Measurements from ENCODE around the gene TRIM24.

The TRIM24 gene

DNA sequence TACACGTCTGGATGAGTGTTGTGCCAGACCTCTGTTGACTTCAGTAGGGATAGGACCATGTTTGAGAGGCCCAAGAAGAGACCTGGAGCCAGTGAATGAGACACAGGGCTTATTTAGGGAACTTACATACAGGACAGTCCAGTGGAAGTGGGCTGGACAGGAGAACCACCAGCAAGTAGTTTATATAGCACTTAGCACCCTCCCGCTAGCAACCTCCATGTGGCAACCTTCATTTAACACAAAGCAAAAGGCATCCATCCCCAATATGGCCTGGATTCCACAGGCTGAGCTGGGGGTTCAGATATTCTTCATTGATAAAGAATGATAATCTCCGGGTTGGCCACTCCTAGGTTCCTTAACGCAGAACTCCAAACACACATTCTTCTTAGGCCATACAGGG lies 93.7 kb downstream of the TRIM24 start:
- Histone ChIP-seq H3K9me3 (ENCODE audit: low read length) (peaks cover 19% of the 10 kb centered on the region), H3K9ac (ENCODE audit: low read length) (no peak overlapping the region), H3K27me3 (ENCODE audit: insufficient read depth, low read length) (no peaks in the 10 kb centered on the region), H3K79me2 (ENCODE audit: insufficient read depth, low read length) (no peaks in the 10 kb centered on the region), H3K4me1 (ENCODE audit: insufficient read depth, low read length, severe bottlenecking) (no peaks in the 10 kb centered on the region), H3F3A (ENCODE audit: insufficient read depth, low read length) (no peaks in the 10 kb centered on the region), H4K20me1 (ENCODE audit: insufficient read depth, low read length) (no peaks in the 10 kb centered on the region), H3K4me2 (ENCODE audit: low read length) (no peak overlapping the region), H3K4me3 (ENCODE audit: low read depth, low read length, poor library complexity, severe bottlenecking) (no peak overlapping the region), H2AFZ (ENCODE audit: low read length) (no peak overlapping the region), H3K27ac (ENCODE audit: low read depth, low read length, poor library complexity, severe bottlenecking) (no peak overlapping the region), H3K36me3 (ENCODE audit: insufficient read depth, low read length) (peaks cover 79% of the 10 kb centered on the region), H3K9me2 (ENCODE audit: low read depth, low read length) (no peaks in the 10 kb centered on the region)
- TF ChIP-seq CTCF (IDR thresholded peaks at IDR 0.05; ENCODE audit: low read length) = no peak
- TF ChIP-seq EZH2 (IDR thresholded peaks at IDR 0.05; ENCODE audit: borderline replicate concordance, low read length) = no peak

DNA sequence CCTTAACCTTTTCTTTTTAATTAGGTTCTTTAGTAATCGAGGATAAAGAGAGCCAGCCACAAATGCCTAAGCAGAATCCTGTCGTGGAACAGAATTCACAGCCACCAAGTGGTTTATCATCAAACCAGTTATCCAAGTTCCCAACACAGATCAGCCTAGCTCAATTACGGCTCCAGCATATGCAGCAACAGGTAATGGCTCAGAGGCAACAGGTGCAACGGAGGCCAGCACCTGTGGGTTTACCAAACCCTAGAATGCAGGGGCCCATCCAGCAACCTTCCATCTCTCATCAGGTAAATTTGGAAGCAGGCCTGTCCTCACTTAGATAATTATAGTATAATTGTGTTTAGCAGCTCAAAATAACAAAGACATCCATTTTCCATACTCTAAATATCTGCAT lies 94.6 kb downstream of the TRIM24 start:
- Histone ChIP-seq H3K27ac (ENCODE audit: low read depth, low read length, poor library complexity, severe bottlenecking) (no peak overlapping the region), H3K4me3 (ENCODE audit: low read depth, low read length, poor library complexity, severe bottlenecking) (no peak overlapping the region), H3K27me3 (ENCODE audit: insufficient read depth, low read length) (no peaks in the 10 kb centered on the region), H3K9ac (ENCODE audit: low read length) (no peak overlapping the region), H3K9me2 (ENCODE audit: low read depth, low read length) (no peaks in the 10 kb centered on the region), H3F3A (ENCODE audit: insufficient read depth, low read length) (no peaks in the 10 kb centered on the region), H2AFZ (ENCODE audit: low read length) (no peak overlapping the region), H3K36me3 (ENCODE audit: insufficient read depth, low read length) (peaks cover 87% of the 10 kb centered on the region), H3K4me2 (ENCODE audit: low read length) (no peak overlapping the region), H3K79me2 (ENCODE audit: insufficient read depth, low read length) (no peaks in the 10 kb centered on the region), H3K4me1 (ENCODE audit: insufficient read depth, low read length, severe bottlenecking) (no peaks in the 10 kb centered on the region), H3K9me3 (ENCODE audit: low read length) (peaks cover 19% of the 10 kb centered on the region), H4K20me1 (ENCODE audit: insufficient read depth, low read length) (no peaks in the 10 kb centered on the region)
- no peak for TF ChIP-seq CTCF (IDR thresholded peaks at IDR 0.05; ENCODE audit: low read length)
- TF ChIP-seq EZH2 (IDR thresholded peaks at IDR 0.05; ENCODE audit: borderline replicate concordance, low read length) = no peak

DNA sequence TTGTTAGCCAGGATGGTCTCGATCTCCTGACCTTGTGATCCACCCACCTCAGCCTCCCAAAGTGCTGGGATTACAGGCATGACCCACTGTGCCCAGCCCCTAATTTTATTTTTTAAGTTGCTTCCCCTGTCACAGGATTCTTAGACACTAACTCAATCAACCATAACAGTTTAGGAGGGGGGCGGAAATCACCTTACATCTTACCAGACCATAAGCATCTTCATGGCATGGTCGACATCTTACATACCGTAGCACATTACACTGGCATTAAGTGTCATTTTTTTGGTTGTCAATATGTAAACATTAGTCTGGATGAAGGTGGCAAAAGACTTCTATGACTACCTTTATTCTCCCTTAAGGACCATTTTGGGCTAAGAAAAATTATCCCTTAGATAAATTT lies 95.6 kb downstream of the TRIM24 start:
- Histone ChIP-seq H3K9ac (ENCODE audit: low read length) (no peak overlapping the region), H3K79me2 (ENCODE audit: insufficient read depth, low read length) (no peaks in the 10 kb centered on the region), H3K4me3 (ENCODE audit: low read depth, low read length, poor library complexity, severe bottlenecking) (no peak overlapping the region), H4K20me1 (ENCODE audit: insufficient read depth, low read length) (no peaks in the 10 kb centered on the region), H3K4me1 (ENCODE audit: insufficient read depth, low read length, severe bottlenecking) (no peaks in the 10 kb centered on the region), H3K9me2 (ENCODE audit: low read depth, low read length) (no peaks in the 10 kb centered on the region), H3F3A (ENCODE audit: insufficient read depth, low read length) (no peaks in the 10 kb centered on the region), H3K27me3 (ENCODE audit: insufficient read depth, low read length) (no peaks in the 10 kb centered on the region), H3K36me3 (ENCODE audit: insufficient read depth, low read length) (peaks cover 97% of the 10 kb centered on the region), H3K27ac (ENCODE audit: low read depth, low read length, poor library complexity, severe bottlenecking) (no peak overlapping the region), H3K9me3 (ENCODE audit: low read length) (peaks cover 19% of the 10 kb centered on the region), H2AFZ (ENCODE audit: low read length) (no peak overlapping the region), H3K4me2 (ENCODE audit: low read length) (no peak overlapping the region)
- TF ChIP-seq EZH2 (IDR thresholded peaks at IDR 0.05; ENCODE audit: borderline replicate concordance, low read length) = no peak
- no peak for TF ChIP-seq CTCF (IDR thresholded peaks at IDR 0.05; ENCODE audit: low read length)
